K562 (cell line): ENCODE measurements around the gene ZDHHC8. TPM values are rescaled to one million over a fixed set of nuclear protein-coding genes. Genes with fewer than 3 reads are reported as not detected.

Experiments
- ARID3A ChIP-seq: IDR thresholded peaks from 2 replicates; pipeline ENCODE4 v1.6.1; 2012; ENCODE audit warnings: low read depth, low read length, improper control_type of control experiment, borderline replicate concordance
- CBFB ChIP-seq: sonication (generic); formaldehyde crosslinking; IDR thresholded peaks from 2 replicates; pipeline ENCODE4 v1.4.0; 2020; ENCODE audit warnings: mild to moderate bottlenecking, missing genetic modification reagents
- CHD2 ChIP-seq: IDR thresholded peaks from 2 replicates; pipeline ENCODE4 v1.6.1; 2011; ENCODE audit warnings: low read depth, low read length
- GMEB1 ChIP-seq: fragments of 250-450 bp; sonication (Bioruptor Pico); IDR thresholded peaks from 2 replicates; pipeline ENCODE4 v1.4.0; 2020; ENCODE audit warnings: mild to moderate bottlenecking
- HDAC6 ChIP-seq: IDR thresholded peaks from 2 replicates; pipeline ENCODE4 v1.6.1; 2012; ENCODE audit warnings: low read depth, mild to moderate bottlenecking, control low read depth, inconsistent platforms, low read length, moderate library complexity
- JUN ChIP-seq, 2 experiments: sonication (generic) in 1 of 2; formaldehyde crosslinking in 1 of 2; IDR thresholded peaks; 2 replicates each; pipeline versions ENCODE4 v1.6.1 to v1.8.0; 2012 to 2022; ENCODE audit warnings: borderline replicate concordance in 2 of 2, mild to moderate bottlenecking in 2 of 2, improper control_type of control experiment in 1 of 2, low read depth in 1 of 2, low read length in 1 of 2, missing genetic modification reagents in 1 of 2
- KAT2B ChIP-seq: IDR thresholded peaks from one replicate; pipeline ENCODE4 v1.6.1; 2012; ENCODE audit warnings: low read depth, mild to moderate bottlenecking, control low read depth, inconsistent platforms, low read length, moderate library complexity
- KLF13 ChIP-seq: fragments of 450-650 bp; IDR thresholded peaks from 2 replicates; pipeline ENCODE4 v1.6.1; 2016; ENCODE audit warnings: missing genetic modification characterization, low read depth, mild to moderate bottlenecking, missing compliant biosample characterization, moderate library complexity, borderline replicate concordance
- MAFK ChIP-seq: IDR thresholded peaks from 2 replicates; pipeline ENCODE4 v1.6.1; 2011; ENCODE audit warnings: low read length, improper control_type of control experiment
- PHF20 ChIP-seq: fragments of 450-650 bp; IDR thresholded peaks from 2 replicates; pipeline ENCODE4 v1.6.1; 2018; ENCODE audit not compliant: partially characterized antibody
- POU5F1 ChIP-seq: fragments of 150-350 bp; IDR thresholded peaks from 2 replicates; pipeline ENCODE4 v1.6.1; 2014; ENCODE audit warnings: borderline replicate concordance, low read length, low read depth, mild to moderate bottlenecking; ENCODE audit not compliant: partially characterized antibody
- SIN3A ChIP-seq, 2 experiments: fragments of 150-350 bp in 1 of 2; IDR thresholded peaks; 2 replicates each; pipeline ENCODE4 v1.6.1; 2011 to 2016; ENCODE audit warnings: borderline replicate concordance in 2 of 2, low read depth in 2 of 2, low read length in 2 of 2, mild to moderate bottlenecking in 2 of 2, moderate library complexity in 2 of 2; ENCODE audit not compliant: control insufficient read depth in 1 of 2
- SLC30A9 ChIP-seq: fragments of 250-450 bp; sonication (Bioruptor Pico); IDR thresholded peaks from 2 replicates; pipeline ENCODE4 v1.8.0; 2022; ENCODE audit warnings: mild to moderate bottlenecking, moderate library complexity
- SMAD2 ChIP-seq: fragments of 150-350 bp; IDR thresholded peaks from 2 replicates; pipeline ENCODE4 v1.6.1; 2014; ENCODE audit warnings: low read depth, mild to moderate bottlenecking, low read length
- STAT5A ChIP-seq: IDR thresholded peaks from 2 replicates; pipeline ENCODE4 v1.6.1; 2012; ENCODE audit warnings: low read length, inconsistent platforms, borderline replicate concordance
- ZFP36 ChIP-seq: fragments of 150-350 bp; IDR thresholded peaks from 2 replicates; pipeline ENCODE4 v1.6.1; 2018; ENCODE audit warnings: low read length, low read depth; ENCODE audit not compliant: partially characterized antibody
- ZNF764 ChIP-seq: fragments of 250-450 bp; sonication (Bioruptor Pico); IDR thresholded peaks from 2 replicates; pipeline ENCODE4 v1.4.0; 2020; ENCODE audit warnings: low read depth, mild to moderate bottlenecking, moderate library complexity
- polyA plus RNA-seq, 8 experiments: library from polyadenylated mRNA; depleted of rRNA in 4 of 8; stranded (reverse) in 5 of 8; unstranded in 3 of 8; fragments of >200 nt; fragmentation: Nextera tagmentation in 2 of 8; fragmentation: Illumina TruSeq in 1 of 8; extraction: Ambion mirVana in 2 of 8; extraction: Trizol in 1 of 8; gene quantifications; 2 replicates each; pipeline versions ENCODE4 v1.2.1 to v1.2.3, GENCODE V29; 2011 to 2014; ENCODE audit warnings: inconsistent platforms in 1 of 8, missing spikeins in 1 of 8
- total RNA-seq, 7 experiments: library from RNA; depleted of rRNA in 6 of 7; stranded (reverse); fragments of >200 nt in 6 of 7; fragmentation: Illumina TruSeq in 2 of 7; extraction: Trizol in 2 of 7; gene quantifications; 2 replicates each; pipeline versions ENCODE4 v1.2.1 to v1.2.3, GENCODE V29; 2011 to 2021; ENCODE audit warnings: low replicate concordance in 1 of 7
- TF ChIP-seq, protein P1 (sequence below): fragments of 250-450 bp; sonication (Bioruptor Pico); IDR thresholded peaks from 2 replicates; pipeline ENCODE4 v1.4.0; 2020; ENCODE audit warnings: borderline replicate concordance
- TF ChIP-seq, protein P2 (sequence below): fragments of 450-650 bp; IDR thresholded peaks from 2 replicates; pipeline ENCODE4 v1.6.1; 2016; ENCODE audit warnings: borderline replicate concordance

Gene ZDHHC8
- total and polyA plus RNA-seq, 9 of the 15 experiments (the other 6 are each of a cell fraction or from before 2014, with no cell fraction given) = 0.04 to 109 (median 16.4) TPM

- TF ChIP-seq STAT5A (peak; percentile 78; the same call in 1 of the 2 replicates), KLF13 (tag) (peak; percentile 96; the same call in 1 of the 2 replicates), JUN (IDR thresholded peaks at IDR 0.05; ENCODE audit: borderline replicate concordance, low read depth, low read length) (peak; percentile 98), JUN (CRISPR knock-in tag; IDR thresholded peaks at IDR 0.05; ENCODE audit: borderline replicate concordance) (no peak), POU5F1 (peak; percentile 93), KAT2B (peak; percentile 99), CBFB (CRISPR knock-in tag) (no peak), SIN3A (IDR thresholded peaks at IDR 0.05; ENCODE audit: borderline replicate concordance in 2 of 2, control insufficient read depth in 1 of 2, low read depth in 2 of 2, low read length in 2 of 2) (peak in 1 of 2 experiments; percentile 97; a peak in 2 of 4 replicates), CHD2 (peak; percentile 74), ZFP36 (peak; percentile 32), SMAD2 (peak; percentile 36; the same call in 1 of the 2 replicates), PHF20 (no peak), SLC30A9 (no peak), ZNF764 (CRISPR knock-in tag) (peak; percentile 98), GMEB1 (CRISPR knock-in tag) (peak; percentile 98), MAFK (peak; percentile 67; the same call in 1 of the 2 replicates), HDAC6 (peak; percentile 80), ARID3A (peak; percentile 91)
- TF ChIP-seq, protein P1, sequence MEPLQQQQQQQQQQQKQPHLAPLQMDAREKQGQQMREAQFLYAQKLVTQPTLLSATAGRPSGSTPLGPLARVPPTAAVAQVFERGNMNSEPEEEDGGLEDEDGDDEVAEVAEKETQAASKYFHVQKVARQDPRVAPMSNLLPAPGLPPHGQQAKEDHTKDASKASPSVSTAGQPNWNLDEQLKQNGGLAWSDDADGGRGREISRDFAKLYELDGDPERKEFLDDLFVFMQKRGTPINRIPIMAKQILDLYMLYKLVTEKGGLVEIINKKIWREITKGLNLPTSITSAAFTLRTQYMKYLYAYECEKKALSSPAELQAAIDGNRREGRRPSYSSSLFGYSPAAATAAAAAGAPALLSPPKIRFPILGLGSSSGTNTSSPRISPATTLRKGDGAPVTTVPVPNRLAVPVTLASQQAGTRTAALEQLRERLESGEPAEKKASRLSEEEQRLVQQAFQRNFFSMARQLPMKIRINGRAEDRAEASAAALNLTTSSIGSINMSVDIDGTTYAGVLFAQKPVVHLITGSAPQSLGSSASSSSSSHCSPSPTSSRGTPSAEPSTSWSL (CRISPR knock-in tag) = peak; percentile 84; the same call in 1 of the 2 replicates
- TF ChIP-seq, protein P2, sequence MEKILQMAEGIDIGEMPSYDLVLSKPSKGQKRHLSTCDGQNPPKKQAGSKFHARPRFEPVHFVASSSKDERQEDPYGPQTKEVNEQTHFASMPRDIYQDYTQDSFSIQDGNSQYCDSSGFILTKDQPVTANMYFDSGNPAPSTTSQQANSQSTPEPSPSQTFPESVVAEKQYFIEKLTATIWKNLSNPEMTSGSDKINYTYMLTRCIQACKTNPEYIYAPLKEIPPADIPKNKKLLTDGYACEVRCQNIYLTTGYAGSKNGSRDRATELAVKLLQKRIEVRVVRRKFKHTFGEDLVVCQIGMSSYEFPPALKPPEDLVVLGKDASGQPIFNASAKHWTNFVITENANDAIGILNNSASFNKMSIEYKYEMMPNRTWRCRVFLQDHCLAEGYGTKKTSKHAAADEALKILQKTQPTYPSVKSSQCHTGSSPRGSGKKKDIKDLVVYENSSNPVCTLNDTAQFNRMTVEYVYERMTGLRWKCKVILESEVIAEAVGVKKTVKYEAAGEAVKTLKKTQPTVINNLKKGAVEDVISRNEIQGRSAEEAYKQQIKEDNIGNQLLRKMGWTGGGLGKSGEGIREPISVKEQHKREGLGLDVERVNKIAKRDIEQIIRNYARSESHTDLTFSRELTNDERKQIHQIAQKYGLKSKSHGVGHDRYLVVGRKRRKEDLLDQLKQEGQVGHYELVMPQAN = peak; percentile 96
Measured at GRCh38 chr22:20116951-20117632, 14.5 kb upstream of the ZDHHC8 start, which contains the start of gene TRMT2A (continued).
